Fibroblast of villous mesenchyme (primary cell): ENCODE data around the gene CCDC148. TPM values are rescaled to one million over a fixed set of nuclear protein-coding genes. Genes with fewer than 3 reads are reported as not detected.
"Not testable (repeated sequence)": the region's sequence is repeated elsewhere in the genome, so short reads cannot be mapped to it uniquely, and the experiment has no call there.

Source experiments
- DNase-seq: peaks from one replicate; pipeline ENCODE4 v3.0.0-alpha.2; 2010; ENCODE audit warnings: low read depth
- H3K4me3 ChIP-seq: 2 replicates; pipeline ENCODE4 v1.5.1; 2011; ENCODE audit warnings: low read depth, mild to moderate bottlenecking, low read length
- total RNA-seq: library from RNA; depleted of rRNA; stranded (reverse); fragments of >200 nt; gene quantifications from 2 replicates; pipeline ENCODE4 v1.2.3, GENCODE V29; 2012
- TF ChIP-seq, protein P1 (sequence below): IDR thresholded peaks from 2 replicates; pipeline ENCODE4 v1.5.1; 2012; ENCODE audit warnings: low read depth, mild to moderate bottlenecking, low read length; ENCODE audit not compliant: insufficient read depth

Gene CCDC148
- total RNA-seq, 1 donor, result 2.6 TPM

DNA sequence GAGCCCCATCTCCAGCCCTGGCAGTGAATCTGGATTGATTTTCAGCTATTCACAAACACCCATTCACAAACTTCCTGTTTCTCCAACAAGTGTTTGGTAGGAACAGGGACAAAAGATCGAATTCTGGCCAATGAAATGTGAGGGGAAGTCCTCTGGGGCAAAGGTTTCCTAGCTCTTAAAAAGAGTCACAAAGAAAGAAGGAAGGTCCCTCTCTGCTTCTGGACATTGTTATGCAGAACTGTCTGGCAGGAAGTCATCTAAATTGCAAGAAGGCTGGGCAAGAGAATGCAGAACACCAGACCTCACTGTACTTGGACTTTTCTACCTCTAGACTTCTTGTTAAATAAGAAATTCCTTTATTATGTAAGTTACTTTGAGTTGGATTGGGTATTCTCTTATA, 137.3 kb downstream of the CCDC148 start:
- TF ChIP-seq, protein P1, sequence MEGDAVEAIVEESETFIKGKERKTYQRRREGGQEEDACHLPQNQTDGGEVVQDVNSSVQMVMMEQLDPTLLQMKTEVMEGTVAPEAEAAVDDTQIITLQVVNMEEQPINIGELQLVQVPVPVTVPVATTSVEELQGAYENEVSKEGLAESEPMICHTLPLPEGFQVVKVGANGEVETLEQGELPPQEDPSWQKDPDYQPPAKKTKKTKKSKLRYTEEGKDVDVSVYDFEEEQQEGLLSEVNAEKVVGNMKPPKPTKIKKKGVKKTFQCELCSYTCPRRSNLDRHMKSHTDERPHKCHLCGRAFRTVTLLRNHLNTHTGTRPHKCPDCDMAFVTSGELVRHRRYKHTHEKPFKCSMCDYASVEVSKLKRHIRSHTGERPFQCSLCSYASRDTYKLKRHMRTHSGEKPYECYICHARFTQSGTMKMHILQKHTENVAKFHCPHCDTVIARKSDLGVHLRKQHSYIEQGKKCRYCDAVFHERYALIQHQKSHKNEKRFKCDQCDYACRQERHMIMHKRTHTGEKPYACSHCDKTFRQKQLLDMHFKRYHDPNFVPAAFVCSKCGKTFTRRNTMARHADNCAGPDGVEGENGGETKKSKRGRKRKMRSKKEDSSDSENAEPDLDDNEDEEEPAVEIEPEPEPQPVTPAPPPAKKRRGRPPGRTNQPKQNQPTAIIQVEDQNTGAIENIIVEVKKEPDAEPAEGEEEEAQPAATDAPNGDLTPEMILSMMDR, result no peak
- H3K4me3 ChIP-seq, result no peak overlapping the region
- DNase-seq, result no peak

GRCh38 chr2:158317642-158318041, 138.9 kb downstream of the CCDC148 start:
- no peak for DNase-seq
- TF ChIP-seq, protein P1, result no peak
- no peak overlapping the region for H3K4me3 ChIP-seq

GRCh38 chr2:158315803-158316414, 140.6 kb downstream of the CCDC148 start:
- TF ChIP-seq, protein P1, result no peak
- H3K4me3 ChIP-seq, result no peak overlapping the region
- no peak for DNase-seq

DNA sequence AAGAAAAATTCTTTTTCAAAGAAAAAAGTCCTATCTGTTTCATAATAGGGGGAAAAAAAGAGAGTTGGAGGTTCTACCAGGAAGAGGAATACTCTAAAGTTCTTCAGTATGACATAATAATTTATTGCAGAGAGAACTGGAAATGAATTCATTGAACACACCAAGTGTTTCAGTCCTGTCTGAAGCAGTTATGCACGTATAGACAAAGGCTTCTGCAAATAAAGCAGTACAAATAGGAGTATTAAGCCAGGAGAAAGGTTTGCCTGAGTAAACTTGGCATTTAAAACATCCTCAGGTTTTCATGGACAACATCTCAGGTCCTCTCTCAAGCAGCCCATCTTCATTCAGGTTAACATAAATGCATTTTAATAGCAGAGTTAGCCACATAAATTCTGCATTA, 141.6 kb downstream of the CCDC148 start:
- TF ChIP-seq, protein P1, result no peak
- H3K4me3 ChIP-seq, result no peak overlapping the region
- DNase-seq, result no peak

DNA sequence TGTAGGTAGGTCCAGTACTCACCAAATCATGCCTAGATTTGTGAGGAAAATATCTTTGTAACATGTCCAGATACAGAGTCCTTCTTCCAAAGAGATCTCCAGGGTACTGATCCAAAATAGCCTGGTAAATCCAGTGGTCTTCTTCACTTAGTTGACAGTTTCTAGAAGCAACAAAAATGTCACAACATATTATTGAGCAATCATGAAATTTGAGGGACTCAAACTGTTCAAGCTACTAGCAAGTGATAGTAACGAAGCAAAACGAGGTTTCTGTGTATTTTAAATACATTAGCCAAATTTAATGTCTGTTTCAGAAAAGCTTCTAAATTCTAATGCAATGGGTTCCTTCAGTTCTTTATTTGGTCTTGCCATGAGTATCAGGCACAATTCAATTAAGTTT, 142.8 kb downstream of the CCDC148 start:
- no peak for DNase-seq
- no peak overlapping the region for H3K4me3 ChIP-seq
- TF ChIP-seq, protein P1, result no peak

DNA sequence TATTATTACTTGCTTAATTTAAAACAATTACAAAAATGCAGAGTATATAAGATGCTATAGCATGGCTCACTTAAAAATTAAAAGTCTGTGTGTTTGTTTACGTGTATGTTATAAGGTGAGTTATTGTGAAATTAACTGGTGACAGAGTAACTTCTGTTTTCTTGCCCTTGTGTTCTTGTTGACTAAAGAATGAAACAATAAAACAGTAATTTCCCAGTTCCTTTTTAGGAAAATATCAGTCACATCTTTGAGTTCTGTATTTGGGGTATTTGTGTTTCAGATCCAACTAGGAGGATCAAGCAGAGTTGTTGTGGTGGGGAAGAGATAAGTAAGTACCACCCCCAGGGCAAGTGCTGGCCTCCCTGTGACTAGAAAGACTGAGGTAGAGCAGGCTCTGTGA, 143.6 kb downstream of the CCDC148 start:
- no peak overlapping the region for H3K4me3 ChIP-seq
- no peak for DNase-seq
- TF ChIP-seq, protein P1, result no peak

DNA sequence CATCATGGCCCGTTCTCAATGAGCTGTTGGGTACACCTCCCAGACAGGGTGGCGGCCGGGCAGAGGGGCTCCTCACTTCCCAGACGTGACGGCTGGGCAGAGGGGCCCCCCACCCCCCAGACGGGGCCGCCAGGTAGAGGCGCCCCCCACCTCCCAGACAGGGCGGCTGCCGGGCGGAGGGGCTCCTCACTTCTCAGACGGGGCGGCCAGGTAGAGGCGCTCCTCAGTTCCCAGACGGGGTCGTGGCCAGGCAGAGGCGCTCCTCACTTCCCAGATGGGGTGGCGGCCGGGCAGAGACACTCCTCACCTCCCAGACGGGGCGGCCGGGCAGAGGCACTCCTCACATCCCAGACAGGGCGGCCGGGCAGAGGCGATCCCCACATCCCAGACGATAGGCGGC, 146.1 kb downstream of the CCDC148 start:
- not testable (repeated sequence) for H3K4me3 ChIP-seq, DNase-seq
